ENCODE data around the gene SNTA1. TPM values are rescaled to one million over a fixed set of nuclear protein-coding genes. Genes with fewer than 3 reads are reported as not detected.

The SNTA1 gene
- total and polyA plus RNA-seq, 2 of the 8 experiments (the other 6 are each of a cell fraction or from before 2014, with no cell fraction given), result 4.5 to 8.0 TPM

DNA sequence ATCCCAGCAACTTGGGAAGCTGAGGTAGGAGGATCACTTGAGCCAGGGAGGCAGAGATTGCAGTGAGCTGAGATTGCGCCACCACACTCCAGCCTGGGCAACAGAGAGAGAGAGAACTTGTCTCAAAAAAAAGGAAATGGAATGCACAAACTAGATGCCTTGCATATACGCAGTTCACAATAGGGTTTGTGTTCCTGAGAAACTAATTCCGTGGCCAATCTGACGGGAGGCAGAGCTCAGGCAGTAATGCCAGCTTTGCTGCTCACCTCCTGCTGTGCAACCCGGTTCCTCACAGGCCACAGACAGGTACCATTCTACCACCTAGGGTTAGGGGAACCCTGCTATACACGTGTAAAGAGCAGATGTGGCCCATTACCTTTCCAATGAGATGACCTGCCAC lies 43.6 kb downstream of the SNTA1 start (continued):
- TF ChIP-seq SP4 (IDR thresholded peaks at IDR 0.05; ENCODE audit: low read length) (no peak), BACH1 (IDR thresholded peaks at IDR 0.05; ENCODE audit: low read length) (no peak), YY1 (IDR thresholded peaks at IDR 0.05; ENCODE audit: low read depth, low read length) (no peak)

All from H1 (cell line).